ENCODE data around the gene ANKRD13D.

Gene ANKRD13D

DNA sequence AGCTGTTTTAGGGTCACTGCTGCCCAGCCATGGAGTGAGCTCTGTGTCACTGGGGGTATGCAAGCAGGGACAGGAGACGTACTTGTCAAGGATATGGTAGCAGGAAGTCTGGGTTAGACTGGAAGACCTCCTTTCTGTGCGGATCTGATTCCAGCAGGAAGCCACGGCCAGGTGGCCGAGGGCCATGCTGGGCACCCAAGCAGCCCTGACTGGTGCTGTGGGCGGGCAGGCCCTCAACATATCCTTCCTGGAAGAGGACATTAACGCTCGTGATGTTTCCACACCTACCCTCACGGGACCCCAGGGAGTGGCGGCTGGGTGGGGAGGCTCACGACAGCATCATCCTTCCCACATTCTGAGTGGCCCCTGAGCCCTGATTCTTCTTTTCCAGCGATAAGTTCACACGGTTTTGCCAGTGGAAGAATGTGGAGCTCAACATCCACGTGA, 8.7 kb upstream of the ANKRD13D start:
- no peaks in the 10 kb centered on the region for H3K27me3 ChIP-seq (ENCODE audit: control insufficient read depth, low read length)
- peaks cover 56% of the 10 kb centered on the region for H3K4me1 ChIP-seq (ENCODE audit: control insufficient read depth, low read length)
- peaks cover 98% of the 10 kb centered on the region for H3K36me3 ChIP-seq (ENCODE audit: control insufficient read depth, low read length)
- H3K9me2 ChIP-seq (replicated peaks; ENCODE audit: control insufficient read depth, low read length), result no peaks in the 10 kb centered on the region
- H3K4me3 ChIP-seq (ENCODE audit: low read length), result no peak overlapping the region
- H3K27ac ChIP-seq (ENCODE audit: low read depth, low read length), result no peak overlapping the region
- no peaks in the 10 kb centered on the region for H3K9me3 ChIP-seq (ENCODE audit: control insufficient read depth, insufficient read depth, low read length)
- H3K4me2 ChIP-seq (ENCODE audit: low read length), result no peak overlapping the region
- H3K79me2 ChIP-seq (ENCODE audit: control insufficient read depth, low read length), result peaks cover 58% of the 10 kb centered on the region
- peaks cover 19% of the 10 kb centered on the region for H3F3A ChIP-seq (ENCODE audit: control insufficient read depth, insufficient read depth)
- H4K20me1 ChIP-seq (ENCODE audit: control insufficient read depth, insufficient read depth, low read depth, low read length), result no peaks in the 10 kb centered on the region
- TF ChIP-seq, protein P1, sequence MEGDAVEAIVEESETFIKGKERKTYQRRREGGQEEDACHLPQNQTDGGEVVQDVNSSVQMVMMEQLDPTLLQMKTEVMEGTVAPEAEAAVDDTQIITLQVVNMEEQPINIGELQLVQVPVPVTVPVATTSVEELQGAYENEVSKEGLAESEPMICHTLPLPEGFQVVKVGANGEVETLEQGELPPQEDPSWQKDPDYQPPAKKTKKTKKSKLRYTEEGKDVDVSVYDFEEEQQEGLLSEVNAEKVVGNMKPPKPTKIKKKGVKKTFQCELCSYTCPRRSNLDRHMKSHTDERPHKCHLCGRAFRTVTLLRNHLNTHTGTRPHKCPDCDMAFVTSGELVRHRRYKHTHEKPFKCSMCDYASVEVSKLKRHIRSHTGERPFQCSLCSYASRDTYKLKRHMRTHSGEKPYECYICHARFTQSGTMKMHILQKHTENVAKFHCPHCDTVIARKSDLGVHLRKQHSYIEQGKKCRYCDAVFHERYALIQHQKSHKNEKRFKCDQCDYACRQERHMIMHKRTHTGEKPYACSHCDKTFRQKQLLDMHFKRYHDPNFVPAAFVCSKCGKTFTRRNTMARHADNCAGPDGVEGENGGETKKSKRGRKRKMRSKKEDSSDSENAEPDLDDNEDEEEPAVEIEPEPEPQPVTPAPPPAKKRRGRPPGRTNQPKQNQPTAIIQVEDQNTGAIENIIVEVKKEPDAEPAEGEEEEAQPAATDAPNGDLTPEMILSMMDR (IDR thresholded peaks at IDR 0.05; ENCODE audit: low read depth, low read length, poor library complexity, severe bottlenecking), result no peak
- no peak for TF ChIP-seq EZH2phosphoT487 (IDR thresholded peaks at IDR 0.05; ENCODE audit: borderline replicate concordance, low read length)

DNA sequence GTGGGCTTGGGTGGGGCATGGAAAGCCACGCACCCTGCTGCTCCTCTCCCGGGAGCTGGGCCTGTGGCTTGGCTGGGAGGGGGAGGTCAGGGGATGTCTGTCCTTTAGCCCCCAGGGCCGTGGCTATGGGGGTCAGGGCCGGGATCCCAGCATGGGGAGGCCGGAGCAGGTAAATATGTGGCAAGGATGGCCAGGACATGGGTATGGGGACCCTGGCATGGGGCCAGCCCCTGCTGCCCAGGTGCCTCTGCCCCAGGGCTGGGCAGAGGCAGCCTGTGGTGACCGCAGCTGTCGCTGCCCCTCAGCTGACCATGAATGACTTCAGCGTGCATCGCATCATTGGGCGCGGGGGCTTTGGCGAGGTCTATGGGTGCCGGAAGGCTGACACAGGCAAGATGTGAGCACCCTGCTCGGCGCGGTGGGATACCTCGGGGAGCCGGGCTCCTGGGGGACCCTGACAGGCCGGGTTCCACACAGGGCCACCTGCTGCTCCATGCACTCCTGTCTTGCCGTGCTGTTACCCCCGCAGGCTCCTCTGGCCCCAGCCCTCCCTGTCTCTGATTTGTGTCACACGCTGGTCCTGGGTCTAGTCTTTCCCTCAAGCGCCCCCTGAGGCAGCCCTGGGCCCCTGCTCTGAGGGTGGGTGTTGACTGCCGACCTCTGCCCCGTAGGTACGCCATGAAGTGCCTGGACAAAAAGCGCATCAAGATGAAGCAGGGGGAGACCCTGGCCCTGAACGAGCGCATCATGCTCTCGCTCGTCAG, 8.1 kb upstream of the ANKRD13D start:
- Histone ChIP-seq H3K27ac (ENCODE audit: low read depth, low read length) (no peak overlapping the region), H3F3A (ENCODE audit: control insufficient read depth, insufficient read depth) (peaks cover 16% of the 10 kb centered on the region), H3K4me1 (ENCODE audit: control insufficient read depth, low read length) (peaks cover 56% of the 10 kb centered on the region), H3K79me2 (ENCODE audit: control insufficient read depth, low read length) (peaks cover 52% of the 10 kb centered on the region), H3K4me2 (ENCODE audit: low read length) (no peak overlapping the region), H3K27me3 (ENCODE audit: control insufficient read depth, low read length) (no peaks in the 10 kb centered on the region), H3K9me3 (ENCODE audit: control insufficient read depth, insufficient read depth, low read length) (no peaks in the 10 kb centered on the region), H3K4me3 (ENCODE audit: low read length) (no peak overlapping the region), H4K20me1 (ENCODE audit: control insufficient read depth, insufficient read depth, low read depth, low read length) (no peaks in the 10 kb centered on the region), H3K36me3 (ENCODE audit: control insufficient read depth, low read length) (peaks cover 98% of the 10 kb centered on the region), H3K9me2 (replicated peaks; ENCODE audit: control insufficient read depth, low read length) (no peaks in the 10 kb centered on the region)
- TF ChIP-seq, protein P1 (IDR thresholded peaks at IDR 0.05; ENCODE audit: low read depth, low read length, poor library complexity, severe bottlenecking), result no peak
- no peak for TF ChIP-seq EZH2phosphoT487 (IDR thresholded peaks at IDR 0.05; ENCODE audit: borderline replicate concordance, low read length)

GRCh38 chr11:67281552-67282150, 7.5 kb upstream of the ANKRD13D start:
- Histone ChIP-seq H3K4me2 (ENCODE audit: low read length) (no peak overlapping the region), H4K20me1 (ENCODE audit: control insufficient read depth, insufficient read depth, low read depth, low read length) (no peaks in the 10 kb centered on the region), H3K27me3 (ENCODE audit: control insufficient read depth, low read length) (no peaks in the 10 kb centered on the region), H3F3A (ENCODE audit: control insufficient read depth, insufficient read depth) (peaks cover 13% of the 10 kb centered on the region), H3K27ac (ENCODE audit: low read depth, low read length) (no peak overlapping the region), H3K9me2 (replicated peaks; ENCODE audit: control insufficient read depth, low read length) (no peaks in the 10 kb centered on the region), H3K36me3 (ENCODE audit: control insufficient read depth, low read length) (peaks cover 98% of the 10 kb centered on the region), H3K4me1 (ENCODE audit: control insufficient read depth, low read length) (peaks cover 56% of the 10 kb centered on the region), H3K9me3 (ENCODE audit: control insufficient read depth, insufficient read depth, low read length) (no peaks in the 10 kb centered on the region), H3K4me3 (ENCODE audit: low read length) (no peak overlapping the region), H3K79me2 (ENCODE audit: control insufficient read depth, low read length) (peaks cover 45% of the 10 kb centered on the region)
- TF ChIP-seq EZH2phosphoT487 (IDR thresholded peaks at IDR 0.05; ENCODE audit: borderline replicate concordance, low read length), result no peak
- TF ChIP-seq, protein P1 (IDR thresholded peaks at IDR 0.05; ENCODE audit: low read depth, low read length, poor library complexity, severe bottlenecking), result no peak
